ENCODE measurements around the gene POLR3G.

- TF ChIP-seq, protein P1, sequence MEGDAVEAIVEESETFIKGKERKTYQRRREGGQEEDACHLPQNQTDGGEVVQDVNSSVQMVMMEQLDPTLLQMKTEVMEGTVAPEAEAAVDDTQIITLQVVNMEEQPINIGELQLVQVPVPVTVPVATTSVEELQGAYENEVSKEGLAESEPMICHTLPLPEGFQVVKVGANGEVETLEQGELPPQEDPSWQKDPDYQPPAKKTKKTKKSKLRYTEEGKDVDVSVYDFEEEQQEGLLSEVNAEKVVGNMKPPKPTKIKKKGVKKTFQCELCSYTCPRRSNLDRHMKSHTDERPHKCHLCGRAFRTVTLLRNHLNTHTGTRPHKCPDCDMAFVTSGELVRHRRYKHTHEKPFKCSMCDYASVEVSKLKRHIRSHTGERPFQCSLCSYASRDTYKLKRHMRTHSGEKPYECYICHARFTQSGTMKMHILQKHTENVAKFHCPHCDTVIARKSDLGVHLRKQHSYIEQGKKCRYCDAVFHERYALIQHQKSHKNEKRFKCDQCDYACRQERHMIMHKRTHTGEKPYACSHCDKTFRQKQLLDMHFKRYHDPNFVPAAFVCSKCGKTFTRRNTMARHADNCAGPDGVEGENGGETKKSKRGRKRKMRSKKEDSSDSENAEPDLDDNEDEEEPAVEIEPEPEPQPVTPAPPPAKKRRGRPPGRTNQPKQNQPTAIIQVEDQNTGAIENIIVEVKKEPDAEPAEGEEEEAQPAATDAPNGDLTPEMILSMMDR (IDR thresholded peaks at IDR 0.05), result no peak
- TF ChIP-seq POLR2A (IDR thresholded peaks at IDR 0.05), result no peak
Measured at GRCh38 chr5:90548069-90548593, 73.5 kb downstream of the POLR3G start.
